ENCODE measurements around the gene MAPK8IP1. TPM values are rescaled to one million over a fixed set of nuclear protein-coding genes. Genes with fewer than 3 reads are reported as not detected.

The MAPK8IP1 gene
- total RNA-seq, 2 experiments from 2014 or later = 0.42 to 0.73 TPM

- Mint-ChIP-seq H3K9me3 (ENCODE audit: low read depth) (no peaks in the 10 kb centered on the region), H3K4me1 (peaks cover 20% of the 10 kb centered on the region), H3K27ac (no peak overlapping the region), H3K4me3 (no peak overlapping the region), H3K27me3 (no peaks in the 10 kb centered on the region), H3K36me3 (peaks cover under 1% of the 10 kb centered on the region)
- ATAC-seq (no peak), DNase-seq (no peak)
- CTCF ChIA-PET = no interaction called here
Observed at GRCh38 chr11:45852018-45852711, 33.3 kb upstream of the MAPK8IP1 start.

GRCh38 chr11:45852712-45853101 is 32.7 kb upstream of the MAPK8IP1 start:
- no peak for DNase-seq
- no peak overlapping the region for H3K27ac Mint-ChIP-seq
- H3K27me3 Mint-ChIP-seq = no peaks in the 10 kb centered on the region
- ATAC-seq = no peak
- H3K4me1 Mint-ChIP-seq = peaks cover 20% of the 10 kb centered on the region
- peaks cover 3% of the 10 kb centered on the region for H3K36me3 Mint-ChIP-seq
- CTCF ChIA-PET = no interaction called here
- no peak overlapping the region for H3K4me3 Mint-ChIP-seq
- H3K9me3 Mint-ChIP-seq (ENCODE audit: low read depth) = no peaks in the 10 kb centered on the region

- DNase-seq = no peak
- no peaks in the 10 kb centered on the region for H3K27me3 Mint-ChIP-seq
- H3K27ac Mint-ChIP-seq = no peak overlapping the region
- CTCF ChIA-PET = no interaction called here
- H3K4me3 Mint-ChIP-seq = no peak overlapping the region
- peaks cover 16% of the 10 kb centered on the region for H3K4me1 Mint-ChIP-seq
- H3K36me3 Mint-ChIP-seq = peaks cover 3% of the 10 kb centered on the region
- H3K9me3 Mint-ChIP-seq (ENCODE audit: low read depth) = no peaks in the 10 kb centered on the region
- ATAC-seq = no peak
Observed at GRCh38 chr11:45853332-45854219, 31.9 kb upstream of the MAPK8IP1 start.

- ATAC-seq = no peak
- H3K4me1 Mint-ChIP-seq = peaks cover 4% of the 10 kb centered on the region
- no peak overlapping the region for H3K27ac Mint-ChIP-seq
- H3K9me3 Mint-ChIP-seq (ENCODE audit: low read depth) = no peaks in the 10 kb centered on the region
- H3K36me3 Mint-ChIP-seq = peaks cover 3% of the 10 kb centered on the region
- DNase-seq = no peak
- H3K27me3 Mint-ChIP-seq = no peaks in the 10 kb centered on the region
- no peak overlapping the region for H3K4me3 Mint-ChIP-seq
- CTCF ChIA-PET = interaction anchor here (1.9 kb wide), 1 partner anchor 13 kb away, joined by 4 read pairs; no protein-coding TSS in a partner anchor
Observed at GRCh38 chr11:45855308-45855707, 30.1 kb upstream of the MAPK8IP1 start.

- Mint-ChIP-seq H3K27me3 (no peaks in the 10 kb centered on the region), H3K27ac (no peak overlapping the region), H3K36me3 (peaks cover 5% of the 10 kb centered on the region), H3K4me3 (no peak overlapping the region), H3K9me3 (ENCODE audit: low read depth) (no peaks in the 10 kb centered on the region), H3K4me1 (no peaks in the 10 kb centered on the region)
- ATAC-seq (no peak), DNase-seq (no peak)
- CTCF ChIA-PET = interaction anchor here (1.0 to 1.9 kb wide), 2 partner anchors 14 to 166 kb away, joined by 3 to 4 read pairs; no protein-coding TSS in a partner anchor
Observed at GRCh38 chr11:45856044-45856468, 29.4 kb upstream of the MAPK8IP1 start.

GRCh38 chr11:45857961-45858474 is 27.4 kb upstream of the MAPK8IP1 start:
- Mint-ChIP-seq H3K4me1 (no peaks in the 10 kb centered on the region), H3K27me3 (no peaks in the 10 kb centered on the region), H3K4me3 (no peak overlapping the region), H3K9me3 (ENCODE audit: low read depth) (no peaks in the 10 kb centered on the region), H3K27ac (no peak overlapping the region), H3K36me3 (peaks cover 12% of the 10 kb centered on the region)
- DNase-seq (no peak), ATAC-seq (no peak)
- CTCF ChIA-PET = no interaction called here

- CTCF ChIA-PET = interaction anchor here (1.2 kb wide), 1 partner anchor 13 kb away, joined by 3 read pairs; no protein-coding TSS in a partner anchor
- Mint-ChIP-seq H3K9me3 (ENCODE audit: low read depth) (no peaks in the 10 kb centered on the region), H3K36me3 (peaks cover 12% of the 10 kb centered on the region), H3K4me1 (no peaks in the 10 kb centered on the region), H3K4me3 (no peak overlapping the region), H3K27me3 (no peaks in the 10 kb centered on the region), H3K27ac (no peak overlapping the region)
- no peak for DNase-seq
- no peak for ATAC-seq
Observed at GRCh38 chr11:45858751-45859398, 26.6 kb upstream of the MAPK8IP1 start.

GRCh38 chr11:45859661-45860140 is 25.8 kb upstream of the MAPK8IP1 start:
- Mint-ChIP-seq H3K36me3 (peaks cover 12% of the 10 kb centered on the region), H3K4me3 (no peak overlapping the region)

GRCh38 chr11:45860348-45860747 is 25.1 kb upstream of the MAPK8IP1 start:
- no peak overlapping the region for H3K27ac Mint-ChIP-seq
- no peaks in the 10 kb centered on the region for H3K4me1 Mint-ChIP-seq
- no peak for DNase-seq
- peaks cover 12% of the 10 kb centered on the region for H3K36me3 Mint-ChIP-seq
- H3K27me3 Mint-ChIP-seq = no peaks in the 10 kb centered on the region
- no peak for ATAC-seq
- CTCF ChIA-PET = interaction anchor here (0.6 kb wide), 1 partner anchor 13 kb away, joined by 3 read pairs; no protein-coding TSS in a partner anchor
- H3K9me3 Mint-ChIP-seq (ENCODE audit: low read depth) = no peaks in the 10 kb centered on the region
- H3K4me3 Mint-ChIP-seq = no peak overlapping the region

More at GRCh38 chr11:45859661-45860140, 25.8 kb upstream of the MAPK8IP1 start:
- no peaks in the 10 kb centered on the region for H3K27me3 Mint-ChIP-seq
- no peak for ATAC-seq
- CTCF ChIA-PET = no interaction called here
- H3K4me1 Mint-ChIP-seq = no peaks in the 10 kb centered on the region
- no peaks in the 10 kb centered on the region for H3K9me3 Mint-ChIP-seq (ENCODE audit: low read depth)
- no peak for DNase-seq
- no peak overlapping the region for H3K27ac Mint-ChIP-seq

- Mint-ChIP-seq H3K36me3 (peaks cover 12% of the 10 kb centered on the region), H3K4me3 (no peak overlapping the region), H3K27me3 (no peaks in the 10 kb centered on the region), H3K4me1 (no peaks in the 10 kb centered on the region), H3K27ac (no peak overlapping the region), H3K9me3 (ENCODE audit: low read depth) (no peaks in the 10 kb centered on the region)
- no peak for DNase-seq
- no peak for ATAC-seq
- CTCF ChIA-PET = interaction anchor here (0.6 to 2.3 kb wide), 3 partner anchors 12 to 18 kb away, joined by 3 to 8 read pairs (median 3); no protein-coding TSS in a partner anchor
Observed at GRCh38 chr11:45860764-45861510, 24.5 kb upstream of the MAPK8IP1 start.

- no peak overlapping the region for H3K4me3 Mint-ChIP-seq
- no peaks in the 10 kb centered on the region for H3K9me3 Mint-ChIP-seq (ENCODE audit: low read depth)
- H3K36me3 Mint-ChIP-seq = peaks cover 10% of the 10 kb centered on the region
- H3K4me1 Mint-ChIP-seq = no peaks in the 10 kb centered on the region
- H3K27ac Mint-ChIP-seq = no peak overlapping the region
- CTCF ChIA-PET = interaction anchor here (1.4 kb wide), 1 partner anchor 21 kb away, joined by 3 read pairs; no protein-coding TSS in a partner anchor
- ATAC-seq (no peak), DNase-seq (no peak)
- no peaks in the 10 kb centered on the region for H3K27me3 Mint-ChIP-seq
Observed at GRCh38 chr11:45864041-45864440, 21.4 kb upstream of the MAPK8IP1 start.

GRCh38 chr11:45869551-45869950 is 15.9 kb upstream of the MAPK8IP1 start:
- Mint-ChIP-seq H3K27ac (no peak overlapping the region), H3K9me3 (ENCODE audit: low read depth) (no peaks in the 10 kb centered on the region), H3K36me3 (peaks cover 8% of the 10 kb centered on the region), H3K4me1 (no peaks in the 10 kb centered on the region), H3K4me3 (no peak overlapping the region), H3K27me3 (no peaks in the 10 kb centered on the region)
- ATAC-seq = no peak
- CTCF ChIA-PET = no interaction called here
- DNase-seq = no peak
